Peyer's patch (tissue), 4 donors: Measurements from ENCODE around the gene APC. TPM values are rescaled to one million over a fixed set of nuclear protein-coding genes. Genes with fewer than 3 reads are reported as not detected.

ENCODE experiments used
- DNase-seq, 3 donors: peaks; one replicate each; pipeline ENCODE4 v3.0.0-alpha.2; 2017 to 2019
- H3K27ac ChIP-seq, 4 donors: fragments of 200-600 bp; sonication (generic); one replicate each; pipeline ENCODE4 v1.5.1; 2016 to 2019
- H3K27me3 ChIP-seq, 2 donors: fragments of 200-600 bp; sonication (generic); one replicate each; pipeline ENCODE4 v1.5.1; 2019
- H3K36me3 ChIP-seq, 3 donors: fragments of 200-600 bp; sonication (generic); one replicate each; pipeline ENCODE4 v1.5.1; 2016 to 2019
- H3K4me1 ChIP-seq, 4 donors: fragments of 200-600 bp; sonication (generic); one replicate each; pipeline ENCODE4 v1.5.1; 2016 to 2019
- H3K4me3 ChIP-seq, 4 donors: fragments of 200-600 bp; sonication (generic); 1 replicate in 3 of 4; 2 replicates in 1 of 4; pipeline ENCODE4 v1.5.1; 2016 to 2019; ENCODE audit warnings: mild to moderate bottlenecking in 1 of 4
- H3K9me3 ChIP-seq, 4 donors: fragments of 200-600 bp; sonication (generic); one replicate each; pipeline ENCODE4 v1.5.1; 2016 to 2019; ENCODE audit warnings: mild to moderate bottlenecking in 1 of 4
- POLR2A ChIP-seq, 2 donors: fragments of 450-650 bp; IDR thresholded peaks; one replicate each; pipeline ENCODE4 v1.5.1; 2017; ENCODE audit warnings: antibody characterized with exemption in 2 of 2, mild to moderate bottlenecking in 2 of 2, moderate library complexity in 2 of 2
- total RNA-seq, 4 donors: library from RNA; depleted of rRNA; stranded (reverse); fragments of >200 nt; gene quantifications; one replicate each; pipeline ENCODE4 v1.1.0, GENCODE V29; 2016
- TF ChIP-seq, protein P1 (sequence below), 6 experiments: fragments of 450-650 bp in 4 of 6; fragments of 200-600 bp in 2 of 6; sonication (generic) in 1 of 6; IDR thresholded peaks; one replicate each; pipeline ENCODE4 v1.5.1; 2017 to 2019; ENCODE audit warnings: antibody characterized with exemption in 6 of 6, mild to moderate bottlenecking in 3 of 6, moderate library complexity in 1 of 6

The APC gene
- total RNA-seq, result 100 to 1,000 TPM in 2 of 4 donors, 10 to 100 TPM in 2; 71.0 to 148 (median 106) TPM

DNA sequence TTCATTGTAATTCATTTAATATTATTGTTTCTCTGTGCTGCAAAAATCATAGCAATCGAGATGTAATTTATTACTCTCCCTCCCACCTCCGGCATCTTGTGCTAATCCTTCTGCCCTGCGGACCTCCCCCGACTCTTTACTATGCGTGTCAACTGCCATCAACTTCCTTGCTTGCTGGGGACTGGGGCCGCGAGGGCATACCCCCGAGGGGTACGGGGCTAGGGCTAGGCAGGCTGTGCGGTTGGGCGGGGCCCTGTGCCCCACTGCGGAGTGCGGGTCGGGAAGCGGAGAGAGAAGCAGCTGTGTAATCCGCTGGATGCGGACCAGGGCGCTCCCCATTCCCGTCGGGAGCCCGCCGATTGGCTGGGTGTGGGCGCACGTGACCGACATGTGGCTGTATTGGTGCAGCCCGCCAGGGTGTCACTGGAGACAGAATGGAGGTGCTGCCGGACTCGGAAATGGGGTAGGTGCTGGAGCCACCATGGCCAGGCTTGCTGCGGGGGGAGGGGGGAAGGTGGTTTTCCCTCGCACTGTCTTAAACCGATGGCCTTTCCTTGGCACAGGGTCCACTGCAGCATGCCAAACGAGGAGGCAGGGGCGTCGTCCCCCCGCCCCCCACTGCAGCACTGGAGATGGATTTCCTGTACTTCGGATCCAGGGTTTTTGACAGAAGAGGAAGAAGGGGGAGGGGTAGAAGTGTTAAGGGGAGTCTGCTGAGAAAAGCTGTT lies at the start of gene APC:
APC (plus strand) TSS at position 423 of the 728 bp plus-strand sequence. CDS start 17,006 bp downstream, outside the sequence.
- H3K27ac ChIP-seq, result peak within 1 kb of the TSS; percentile 23 to 66 (median 36)
- TF ChIP-seq, protein P1, sequence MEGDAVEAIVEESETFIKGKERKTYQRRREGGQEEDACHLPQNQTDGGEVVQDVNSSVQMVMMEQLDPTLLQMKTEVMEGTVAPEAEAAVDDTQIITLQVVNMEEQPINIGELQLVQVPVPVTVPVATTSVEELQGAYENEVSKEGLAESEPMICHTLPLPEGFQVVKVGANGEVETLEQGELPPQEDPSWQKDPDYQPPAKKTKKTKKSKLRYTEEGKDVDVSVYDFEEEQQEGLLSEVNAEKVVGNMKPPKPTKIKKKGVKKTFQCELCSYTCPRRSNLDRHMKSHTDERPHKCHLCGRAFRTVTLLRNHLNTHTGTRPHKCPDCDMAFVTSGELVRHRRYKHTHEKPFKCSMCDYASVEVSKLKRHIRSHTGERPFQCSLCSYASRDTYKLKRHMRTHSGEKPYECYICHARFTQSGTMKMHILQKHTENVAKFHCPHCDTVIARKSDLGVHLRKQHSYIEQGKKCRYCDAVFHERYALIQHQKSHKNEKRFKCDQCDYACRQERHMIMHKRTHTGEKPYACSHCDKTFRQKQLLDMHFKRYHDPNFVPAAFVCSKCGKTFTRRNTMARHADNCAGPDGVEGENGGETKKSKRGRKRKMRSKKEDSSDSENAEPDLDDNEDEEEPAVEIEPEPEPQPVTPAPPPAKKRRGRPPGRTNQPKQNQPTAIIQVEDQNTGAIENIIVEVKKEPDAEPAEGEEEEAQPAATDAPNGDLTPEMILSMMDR (IDR thresholded peaks at IDR 0.05), result peak in 4 of 6 experiments; percentile 10 to 27 (median 17)
- TF ChIP-seq POLR2A (IDR thresholded peaks at IDR 0.05), result no peak

DNA sequence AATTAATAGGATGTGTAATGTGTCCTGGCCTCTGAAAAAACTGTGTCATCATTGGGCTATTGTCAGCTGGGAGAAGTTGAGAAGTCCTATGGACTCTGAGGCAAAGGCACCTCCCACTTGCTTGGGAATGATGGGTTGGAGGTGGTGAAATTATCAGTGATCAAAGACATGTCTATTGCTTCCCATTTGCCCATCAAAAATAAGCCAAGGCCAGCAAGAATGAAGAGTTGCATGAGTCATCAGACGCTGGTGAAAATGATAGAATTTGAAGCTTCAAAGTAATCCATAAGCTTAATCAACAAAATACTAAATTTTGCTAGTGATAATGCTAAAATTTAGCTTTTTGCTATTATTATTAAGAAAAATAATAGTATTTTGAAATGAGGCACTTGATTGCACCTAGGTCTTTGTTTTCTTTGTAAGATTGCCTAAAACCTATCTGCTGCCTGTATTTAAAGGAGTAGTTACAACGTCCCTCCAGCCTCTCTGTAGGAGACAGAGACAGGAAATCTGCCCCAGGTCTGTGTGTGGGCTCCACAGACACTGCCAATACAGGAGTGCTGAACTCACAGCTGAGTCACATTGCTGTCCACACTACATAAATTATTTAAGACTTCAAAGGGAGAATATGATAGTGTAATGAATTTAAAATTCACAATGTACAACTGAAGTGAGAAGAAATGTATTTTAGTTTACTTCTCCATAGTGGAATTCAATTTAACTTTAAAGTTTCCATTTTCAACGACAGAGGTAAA lies 48.4 kb upstream of the APC start:
- H3K27ac ChIP-seq, result no peak overlapping the region
- no peaks in the 10 kb centered on the region for H3K9me3 ChIP-seq
- H3K36me3 ChIP-seq, result no peaks in the 10 kb centered on the region
- H3K4me1 ChIP-seq, result no peaks in the 10 kb centered on the region
- no peak overlapping the region for H3K4me3 ChIP-seq
- TF ChIP-seq POLR2A (IDR thresholded peaks at IDR 0.05), result no peak
- TF ChIP-seq, protein P1 (IDR thresholded peaks at IDR 0.05), result no peak
- no peak for DNase-seq
- H3K27me3 ChIP-seq, result no peaks in the 10 kb centered on the region

More for the DNA sequence above, at the start of gene APC:
- peak; percentile 86 to 93 (median 88) for DNase-seq
- Histone ChIP-seq H3K27me3 (no peaks in the 10 kb centered on the region), H3K4me3 (peak within 1 kb of the TSS; percentile 51 to 62 (median 57)), H3K36me3 (no peaks in the 10 kb centered on the region), H3K4me1 (no peaks in the 10 kb centered on the region), H3K9me3 (no peaks in the 10 kb centered on the region)

DNA sequence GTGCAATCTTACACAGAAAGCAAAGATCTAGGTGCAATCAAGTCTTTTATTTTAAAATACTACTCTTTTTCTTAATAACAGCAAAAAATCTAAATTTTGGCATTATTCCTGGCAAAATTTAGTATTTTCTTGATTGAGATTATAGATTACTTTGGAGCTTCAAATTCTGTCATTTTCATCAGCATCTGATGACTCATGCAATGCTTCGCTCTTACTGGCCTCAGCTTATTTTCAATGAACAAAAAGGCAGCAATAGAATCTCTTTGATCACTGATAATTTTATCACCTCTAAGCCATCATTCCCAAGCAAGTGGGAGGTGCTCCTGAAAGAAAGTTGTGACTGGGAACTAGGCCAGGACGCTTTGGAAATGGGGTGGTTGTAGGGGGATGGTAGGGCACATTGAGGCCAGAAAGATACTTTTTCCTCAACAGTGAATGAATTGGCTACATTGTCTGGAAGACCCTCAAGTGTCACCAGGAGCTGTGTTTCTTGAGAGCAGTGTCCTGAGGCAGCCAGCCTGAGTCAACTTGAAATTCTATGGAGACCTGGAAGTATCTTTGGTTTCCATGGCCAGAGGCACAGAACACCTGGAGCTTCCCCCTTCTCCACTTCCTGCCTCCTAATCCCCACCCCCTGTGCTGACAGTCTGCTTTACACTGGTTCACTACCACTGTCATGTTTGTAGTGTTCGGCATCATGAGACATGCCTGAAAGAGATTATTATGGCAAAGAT lies 46.9 kb upstream of the APC start:
- Histone ChIP-seq H3K4me1 (no peaks in the 10 kb centered on the region), H3K9me3 (no peaks in the 10 kb centered on the region), H3K27me3 (no peaks in the 10 kb centered on the region), H3K27ac (no peak overlapping the region), H3K4me3 (no peak overlapping the region), H3K36me3 (no peaks in the 10 kb centered on the region)
- TF ChIP-seq, protein P1 (IDR thresholded peaks at IDR 0.05), result no peak
- no peak for TF ChIP-seq POLR2A (IDR thresholded peaks at IDR 0.05)
- no peak for DNase-seq

DNA sequence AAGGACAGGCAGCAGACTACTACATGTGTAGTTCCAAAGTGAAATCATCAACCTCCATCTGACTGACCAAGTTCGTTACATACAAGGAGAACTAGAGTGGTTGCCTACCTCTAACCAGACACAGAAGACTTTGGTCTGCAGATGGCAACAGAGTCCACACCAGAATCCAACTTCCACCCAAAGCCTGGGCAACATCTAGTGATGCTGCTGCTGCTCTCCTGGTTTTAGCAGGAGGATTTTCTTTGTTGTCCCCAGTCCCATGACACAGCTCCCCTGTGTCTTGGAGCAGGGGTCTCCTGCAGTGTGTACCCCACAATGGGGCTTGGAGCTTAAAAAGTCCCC lies 46.4 kb upstream of the APC start:
- Histone ChIP-seq H3K36me3 (no peaks in the 10 kb centered on the region), H3K9me3 (no peaks in the 10 kb centered on the region), H3K27ac (no peak overlapping the region), H3K4me1 (no peaks in the 10 kb centered on the region), H3K27me3 (no peaks in the 10 kb centered on the region), H3K4me3 (no peak overlapping the region)
- DNase-seq, result no peak
- TF ChIP-seq, protein P1 (IDR thresholded peaks at IDR 0.05), result no peak
- TF ChIP-seq POLR2A (IDR thresholded peaks at IDR 0.05), result no peak

DNA sequence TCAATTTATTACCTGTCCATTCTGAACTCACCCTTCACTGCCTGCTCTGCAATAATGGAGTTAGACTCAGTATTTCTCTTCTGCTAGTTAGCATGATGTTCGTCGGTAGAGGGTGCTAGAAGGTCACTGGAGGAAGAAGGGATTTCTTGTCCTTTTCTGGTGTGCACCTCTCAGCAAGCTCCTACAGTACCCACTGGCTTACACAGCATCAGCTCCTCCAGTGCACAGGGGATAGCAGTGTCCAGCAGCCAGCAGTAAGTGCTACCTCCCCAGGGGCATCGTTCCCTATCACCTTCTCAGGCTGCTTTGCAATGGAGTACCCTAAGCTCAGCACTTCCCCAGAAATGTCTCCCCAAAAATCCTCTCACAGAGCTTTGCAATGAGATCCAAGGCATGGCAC lies 45.9 kb upstream of the APC start:
- no peaks in the 10 kb centered on the region for H3K9me3 ChIP-seq
- H3K27me3 ChIP-seq, result no peaks in the 10 kb centered on the region
- H3K36me3 ChIP-seq, result no peaks in the 10 kb centered on the region
- H3K4me1 ChIP-seq, result no peaks in the 10 kb centered on the region
- no peak overlapping the region for H3K4me3 ChIP-seq
- no peak overlapping the region for H3K27ac ChIP-seq
- TF ChIP-seq, protein P1 (IDR thresholded peaks at IDR 0.05), result peak in 3 of 6 experiments; percentile 25 to 36 (median 27)
- no peak for TF ChIP-seq POLR2A (IDR thresholded peaks at IDR 0.05)
- no peak for DNase-seq
